GM23248 (cell line): ENCODE data around the gene ABCA2. TPM values are rescaled to one million over a fixed set of nuclear protein-coding genes. Genes with fewer than 3 reads are reported as not detected.

Experiments
- DNase-seq: peaks from one replicate; pipeline ENCODE4 v3.0.0-alpha.2; 2015
- H2AFZ ChIP-seq: fragments of 200-600 bp; sonication (generic); 2 replicates; pipeline ENCODE4 v1.6.1; 2016; ENCODE audit warnings: antibody characterized with exemption
- H3F3A ChIP-seq: fragments of 200-600 bp; sonication (generic); 2 replicates; pipeline ENCODE4 v1.6.1; 2016; ENCODE audit warnings: mild to moderate bottlenecking, antibody characterized with exemption, mixed run types; ENCODE audit not compliant: insufficient read depth
- H3K27ac ChIP-seq: fragments of 200-600 bp; sonication (generic); 2 replicates; pipeline ENCODE4 v1.5.1; 2016; ENCODE audit warnings: mild to moderate bottlenecking
- H3K27me3 ChIP-seq: fragments of 200-600 bp; sonication (generic); replicated peaks from 2 replicates; pipeline ENCODE4 v1.6.1; 2016; ENCODE audit warnings: mild to moderate bottlenecking; ENCODE audit not compliant: insufficient read depth
- H3K36me3 ChIP-seq: fragments of 200-600 bp; sonication (generic); 2 replicates; pipeline ENCODE4 v1.6.1; 2016; ENCODE audit warnings: low read depth, mild to moderate bottlenecking
- H3K4me1 ChIP-seq: fragments of 200-600 bp; sonication (generic); 2 replicates; pipeline ENCODE4 v1.6.1; 2016; ENCODE audit warnings: mild to moderate bottlenecking; ENCODE audit not compliant: insufficient read depth
- H3K4me2 ChIP-seq: fragments of 200-600 bp; sonication (generic); one replicate; pipeline ENCODE4 v1.6.1; 2016; ENCODE audit warnings: mild to moderate bottlenecking; ENCODE audit not compliant: unreplicated experiment
- H3K4me3 ChIP-seq: fragments of 200-600 bp; sonication (generic); 2 replicates; pipeline ENCODE4 v1.5.1; 2016; ENCODE audit warnings: mild to moderate bottlenecking
- H3K79me2 ChIP-seq: fragments of 200-600 bp; sonication (generic); 2 replicates; pipeline ENCODE4 v1.6.1; 2016; ENCODE audit warnings: mild to moderate bottlenecking; ENCODE audit not compliant: insufficient read depth
- H3K9ac ChIP-seq: fragments of 200-600 bp; sonication (generic); 2 replicates; pipeline ENCODE4 v1.6.1; 2016; ENCODE audit warnings: mild to moderate bottlenecking
- H3K9me2 ChIP-seq: fragments of 200-600 bp; sonication (generic); 2 replicates; pipeline ENCODE4 v1.6.1; 2016; ENCODE audit warnings: mixed run types, mild to moderate bottlenecking, moderate library complexity; ENCODE audit not compliant: insufficient read depth
- H3K9me3 ChIP-seq: fragments of 200-600 bp; sonication (generic); one replicate; pipeline ENCODE4 v1.6.1; 2017; ENCODE audit warnings: low read depth
- H4K20me1 ChIP-seq: fragments of 200-600 bp; sonication (generic); 2 replicates; pipeline ENCODE4 v1.6.0; 2016; ENCODE audit not compliant: insufficient read depth
- EZH2 ChIP-seq: fragments of 200-600 bp; sonication (generic); IDR thresholded peaks from 2 replicates; pipeline ENCODE4 v1.6.1; 2018; ENCODE audit warnings: antibody characterized with exemption, mild to moderate bottlenecking; ENCODE audit not compliant: insufficient read depth, poor library complexity, severe bottlenecking
- EZH2phosphoT487 ChIP-seq: fragments of 200-600 bp; sonication (generic); IDR thresholded peaks from 2 replicates; pipeline ENCODE4 v1.6.1; 2018; ENCODE audit warnings: antibody characterized with exemption, moderate library complexity, mild to moderate bottlenecking, low read depth; ENCODE audit not compliant: insufficient read depth
- WGBS, 2 experiments: methylation state at CpG; one replicate each; pipeline ENCODE4 v1.1.6; 2015 to 2017; ENCODE audit warnings: low lambda C conversion rate in 2 of 2, low coverage in 1 of 2; ENCODE audit errors: missing lambda C conversion rate in 2 of 2; 5-methylcytosine and 5-hydroxymethylcytosine counted together
- in situ Hi-C: fragments of 300-500 bp; cut with MboI; formaldehyde crosslinking; loops from 2 replicates; pipeline ENCODE4 v1.15.0; 2020
- polyA plus RNA-seq: library from polyadenylated mRNA; unstranded; fragments of >200 nt; fragmentation: Nextera tagmentation; extraction: Ambion mirVana; gene quantifications from 2 replicates; pipeline ENCODE4 v1.2.1, GENCODE V29; 2016
- total RNA-seq: library from RNA; depleted of rRNA; stranded (reverse); fragments of >200 nt; shearing (Covaris generic); gene quantifications from 2 replicates; pipeline ENCODE4 v1.2.3, GENCODE V29; 2014

The ABCA2 gene
- total and polyA plus RNA-seq, 2 experiments from 2014 or later: 21.1 to 33.2 TPM

DNA sequence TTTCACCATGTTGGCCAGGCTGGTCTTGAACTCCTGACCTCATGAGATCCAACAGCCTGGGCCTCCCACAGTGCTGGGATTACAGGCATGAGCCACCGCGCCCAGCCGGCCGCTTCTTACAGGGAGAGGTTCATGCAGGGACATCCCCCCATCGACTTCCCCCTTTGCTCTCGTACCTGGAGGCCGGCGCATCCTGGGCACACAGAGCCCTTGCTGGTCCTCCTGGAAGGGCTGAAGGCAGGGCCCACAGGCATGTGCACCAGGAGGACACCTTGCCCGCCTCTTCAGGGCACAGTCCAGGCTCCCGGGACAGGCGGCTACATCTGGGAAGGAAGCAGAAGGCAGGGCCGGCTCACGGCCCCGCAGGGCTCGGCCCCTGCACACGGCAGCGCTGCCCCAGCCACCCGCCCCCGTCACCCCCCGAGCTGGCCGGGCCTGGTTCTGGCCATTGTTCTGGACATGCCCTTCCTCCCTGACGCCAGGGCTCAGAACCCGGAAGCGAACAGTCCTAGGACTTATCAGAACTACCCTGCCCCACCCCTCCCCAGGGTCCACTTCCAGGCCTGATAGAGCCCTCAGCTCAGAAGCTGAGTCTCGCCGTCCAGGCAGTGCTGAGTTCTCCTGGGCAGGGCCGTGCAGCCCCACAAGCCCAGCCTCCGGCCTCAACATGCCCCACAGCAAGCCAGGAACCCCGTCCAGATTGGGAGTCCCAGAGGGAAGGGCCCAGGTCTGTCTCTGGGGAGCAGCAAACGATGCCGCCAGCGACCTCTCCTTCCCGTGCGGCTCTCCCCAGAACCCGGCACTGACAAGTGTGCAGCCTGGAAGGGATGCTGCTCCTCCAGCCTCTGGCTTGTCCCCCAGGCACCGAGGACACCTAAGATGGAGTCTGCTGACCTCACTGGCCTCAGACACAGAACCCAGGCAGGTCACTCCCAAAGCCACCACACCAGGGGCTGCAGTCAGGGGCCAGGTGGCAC, 15.0 kb upstream of the ABCA2 start:
- DNase-seq: no peak
- Histone ChIP-seq H3F3A (no peaks in the 10 kb centered on the region), H3K9ac (no peak overlapping the region), H3K27me3 (no peaks in the 10 kb centered on the region), H3K9me2 (no peaks in the 10 kb centered on the region), H3K9me3 (no peaks in the 10 kb centered on the region), H2AFZ (no peak overlapping the region), H3K79me2 (peaks cover 25% of the 10 kb centered on the region), H3K4me1 (peaks cover 8% of the 10 kb centered on the region; the same call in 1 of the 2 replicates), H3K36me3 (no peaks in the 10 kb centered on the region), H3K4me2 (no peak overlapping the region), H4K20me1 (no peaks in the 10 kb centered on the region; the same call in 1 of the 2 replicates), H3K27ac (no peak overlapping the region), H3K4me3 (no peak overlapping the region)
- TF ChIP-seq EZH2 (no peak), EZH2phosphoT487 (no peak)
- 86 to 92% methylated on average over 22 to 35 of the region's 36 CpGs for WGBS, 2 experiments
- in situ Hi-C loops: no loop called here

DNA sequence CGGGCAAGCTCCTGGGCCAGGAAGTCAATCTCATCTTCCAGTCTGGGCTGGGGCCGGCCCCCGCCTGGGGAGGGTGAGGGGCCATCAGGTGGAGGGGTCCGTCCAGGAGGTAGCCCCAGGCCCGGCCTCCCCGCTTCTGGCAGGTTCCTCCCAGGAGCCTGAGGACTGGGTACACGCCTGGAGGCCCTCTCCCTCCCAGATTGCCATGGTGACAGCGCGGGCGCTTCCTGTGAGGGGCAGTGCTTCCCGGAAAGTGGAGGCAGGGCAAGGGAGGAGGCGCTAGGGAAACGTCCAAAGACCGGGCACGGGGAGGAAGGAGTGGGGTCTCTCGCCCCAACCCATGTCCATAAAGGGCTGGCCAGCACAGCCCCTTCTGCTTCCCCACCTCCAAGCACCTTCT, 13.1 kb upstream of the ABCA2 start:
- H3K36me3 ChIP-seq: no peaks in the 10 kb centered on the region
- no peaks in the 10 kb centered on the region for H3K9me3 ChIP-seq
- WGBS, 2 experiments: 72 to 75% methylated on average over 16 of the region's 16 CpGs
- no peak overlapping the region for H3K9ac ChIP-seq
- H3F3A ChIP-seq: no peaks in the 10 kb centered on the region
- no peaks in the 10 kb centered on the region for H3K27me3 ChIP-seq
- H3K27ac ChIP-seq: no peak overlapping the region
- H3K4me3 ChIP-seq: no peak overlapping the region
- H3K9me2 ChIP-seq: no peaks in the 10 kb centered on the region
- no peak for DNase-seq
- H2AFZ ChIP-seq: no peak overlapping the region
- TF ChIP-seq EZH2 (no peak), EZH2phosphoT487 (no peak)
- in situ Hi-C loops: no loop called here
- H4K20me1 ChIP-seq: no peaks in the 10 kb centered on the region; the same call in 1 of the 2 replicates
- no peak overlapping the region for H3K4me2 ChIP-seq
- peaks cover 8% of the 10 kb centered on the region; the same call in 1 of the 2 replicates for H3K4me1 ChIP-seq
- H3K79me2 ChIP-seq: peaks cover 25% of the 10 kb centered on the region

DNA sequence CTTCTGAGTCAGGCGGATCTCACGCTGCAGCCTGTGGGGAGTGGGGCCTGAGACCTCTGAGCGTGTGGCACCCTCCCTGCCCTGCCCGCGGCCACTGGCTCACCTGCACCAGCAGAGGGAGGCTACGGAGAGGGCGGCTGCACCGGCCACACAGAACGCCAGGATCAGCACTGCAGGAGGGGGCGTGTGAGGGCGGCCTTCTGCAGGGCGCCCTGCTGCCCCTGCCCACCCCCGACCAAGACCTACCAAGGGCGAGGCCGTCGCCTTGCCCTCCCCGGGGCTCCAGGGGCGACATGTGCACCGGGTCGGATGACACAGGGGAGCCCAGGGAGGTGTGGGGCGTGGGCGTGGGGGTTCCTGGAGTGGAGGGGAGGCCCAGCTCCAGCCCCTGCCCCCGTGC, 12.5 kb upstream of the ABCA2 start:
- no peak for TF ChIP-seq EZH2
- no peak for TF ChIP-seq EZH2phosphoT487
- in situ Hi-C loops: no loop called here
- WGBS, 2 experiments: 90 to 92% methylated on average over 15 to 23 of the region's 23 CpGs
- Histone ChIP-seq H3K27ac (no peak overlapping the region), H3K4me1 (peaks cover 8% of the 10 kb centered on the region; the same call in 1 of the 2 replicates), H3K4me3 (no peak overlapping the region), H3K9me3 (no peaks in the 10 kb centered on the region), H3K4me2 (no peak overlapping the region), H3K27me3 (no peaks in the 10 kb centered on the region), H4K20me1 (no peaks in the 10 kb centered on the region; the same call in 1 of the 2 replicates), H2AFZ (no peak overlapping the region), H3K9me2 (no peaks in the 10 kb centered on the region), H3K79me2 (peaks cover 25% of the 10 kb centered on the region), H3K9ac (no peak overlapping the region), H3F3A (no peaks in the 10 kb centered on the region), H3K36me3 (no peaks in the 10 kb centered on the region)
- no peak for DNase-seq

DNA sequence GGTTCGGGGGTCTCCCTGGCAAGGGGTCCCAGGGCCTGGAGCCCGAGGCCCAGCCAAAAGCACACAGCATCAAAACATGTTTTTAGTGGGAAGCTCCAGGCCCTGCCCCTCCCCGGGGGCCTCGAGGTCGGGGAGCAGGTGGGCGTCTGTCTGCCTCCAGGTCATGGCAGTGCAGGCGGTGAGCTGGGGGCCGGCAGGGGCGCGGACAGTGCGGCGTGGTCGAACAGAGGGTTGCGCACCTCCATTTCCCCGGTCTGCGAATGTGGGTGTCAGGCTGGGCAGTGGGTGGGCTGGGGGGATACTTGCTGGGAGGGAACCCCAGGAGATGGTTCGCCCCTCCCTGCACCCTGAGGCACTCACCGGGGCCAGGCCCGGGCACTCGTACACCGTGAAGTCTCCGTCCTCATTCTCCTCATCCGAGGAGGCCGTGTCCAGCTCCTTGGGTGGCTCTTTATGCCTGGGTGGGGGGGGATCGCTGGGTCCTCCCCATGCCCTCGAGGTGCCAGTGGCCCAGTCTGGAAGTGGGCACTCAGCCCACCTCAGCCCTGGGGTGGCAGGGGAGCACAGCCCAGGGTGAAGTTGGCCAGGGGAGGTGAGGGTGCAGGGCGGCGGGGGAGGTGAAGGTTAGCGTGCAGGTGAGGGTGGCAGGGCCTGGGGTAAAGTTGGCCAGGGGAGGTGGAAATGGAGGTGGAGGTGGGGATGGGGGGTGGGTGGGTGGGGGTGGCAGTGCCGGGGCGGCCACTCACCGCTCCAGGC, 11.8 kb upstream of the ABCA2 start:
- Histone ChIP-seq H3F3A (no peaks in the 10 kb centered on the region), H3K4me3 (no peak overlapping the region), H3K9me2 (no peaks in the 10 kb centered on the region), H4K20me1 (no peaks in the 10 kb centered on the region; the same call in 1 of the 2 replicates), H3K27ac (no peak overlapping the region), H3K79me2 (peaks cover 18% of the 10 kb centered on the region), H3K9me3 (no peaks in the 10 kb centered on the region), H2AFZ (no peak overlapping the region), H3K36me3 (no peaks in the 10 kb centered on the region), H3K4me1 (peaks cover 5% of the 10 kb centered on the region; the same call in 1 of the 2 replicates), H3K27me3 (no peaks in the 10 kb centered on the region), H3K4me2 (no peak overlapping the region), H3K9ac (no peak overlapping the region)
- WGBS, 2 experiments: 83 to 85% methylated on average over 25 to 32 of the region's 32 CpGs
- in situ Hi-C loops: loop anchor here (10.0 kb wide), 1 partner anchor 265 kb away; no protein-coding TSS in a partner anchor
- no peak for DNase-seq
- TF ChIP-seq EZH2 (no peak), EZH2phosphoT487 (no peak)
